ENCODE data around the gene KIF26B. TPM values are rescaled to one million over a fixed set of nuclear protein-coding genes. Genes with fewer than 3 reads are reported as not detected.

KIF26B gene
- polyA plus RNA-seq, 1 of the 3 experiments (the other 2 are of a cell fraction): 2.6 TPM

DNA sequence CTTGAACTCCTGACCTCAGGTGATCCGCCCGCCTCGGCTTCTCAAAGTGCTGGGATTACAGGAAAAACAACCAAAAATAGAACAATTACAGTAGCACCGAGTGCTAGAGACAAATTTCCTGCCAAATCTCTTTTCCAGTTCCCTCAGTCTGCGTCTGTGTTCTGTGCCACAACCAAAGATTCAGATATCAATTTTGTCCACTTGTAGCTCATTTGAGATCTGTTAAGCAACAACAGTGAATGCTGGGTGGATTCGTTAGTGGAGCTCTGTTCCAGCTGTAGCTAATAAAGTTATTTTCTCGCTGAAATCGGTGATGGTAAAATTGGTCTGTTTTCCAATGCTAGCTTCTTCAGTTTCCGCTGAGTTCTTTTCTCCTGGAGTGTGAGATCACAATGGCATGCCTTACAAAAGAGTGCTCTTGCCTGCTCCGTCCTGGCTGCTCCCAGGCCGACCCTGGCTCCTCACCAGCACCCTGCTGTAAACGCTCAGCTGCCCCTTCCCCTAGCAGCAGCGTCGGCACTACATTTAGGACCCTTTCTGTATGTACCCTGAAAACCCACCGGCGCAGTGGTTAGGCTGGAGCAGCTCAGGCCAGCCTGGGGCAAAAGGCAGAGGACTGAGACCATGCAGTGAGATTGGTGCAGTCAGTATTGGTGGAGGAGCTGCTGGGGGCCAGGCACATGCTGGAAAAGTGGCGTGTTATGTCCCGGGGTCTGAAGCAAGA, 395.4 kb downstream of the KIF26B start:
- no peak for TF ChIP-seq NFIC (IDR thresholded peaks at IDR 0.05; ENCODE audit: borderline replicate concordance)
- peaks cover 0 to 5% of the 10 kb centered on the region in 2 experiments for H3K36me3 ChIP-seq (replicated peaks in 1 of 2; ENCODE audit: control insufficient read depth in 1 of 2, insufficient read depth in 2 of 2, low read length in 1 of 2)
- ChIA-PET POLR2A (interaction anchor here (0.8 kb wide), 1 partner anchor 22 kb away, joined by 3 read pairs; no protein-coding TSS in a partner anchor), CTCF (interaction anchor here (1.3 to 1.4 kb wide), 2 partner anchors 54 to 149 kb away, joined by 3 to 4 read pairs; no protein-coding TSS in a partner anchor)
- no peak overlapping the region for H3K4me2 ChIP-seq
- H3K9me2 ChIP-seq: no peaks in the 10 kb centered on the region
- 75% methylated on average over 18 of the region's 18 CpGs for WGBS (ENCODE audit: low lambda C conversion rate)
- H3K79me2 ChIP-seq (ENCODE audit: insufficient read depth): no peaks in the 10 kb centered on the region
- H3F3A ChIP-seq (replicated peaks; ENCODE audit: insufficient read depth): no peaks in the 10 kb centered on the region
- H3K27ac ChIP-seq (ENCODE audit: low read depth in 2 of 2, low read length in 1 of 2): peak overlapping the region in 1 of 2 experiments; percentile 41; a peak in 1 of 4 replicates
- H3K4me1 ChIP-seq (ENCODE audit: control insufficient read depth in 1 of 2, insufficient read depth in 2 of 2, low read depth in 1 of 2, low read length in 1 of 2): peaks cover 0 to 8% of the 10 kb centered on the region in 2 experiments; a peak in 1 of 4 replicates
- no peaks in the 10 kb centered on the region for H4K20me1 ChIP-seq (ENCODE audit: insufficient read depth)
- no peak overlapping the region for H3K9ac ChIP-seq
- no peak overlapping the region for H2AFZ ChIP-seq (ENCODE audit: low read depth)
- DNase-seq: no peak
- H3K27me3 ChIP-seq (ENCODE audit: insufficient read depth): no peaks in the 10 kb centered on the region
- H3K9me3 ChIP-seq: no peaks in the 10 kb centered on the region
- no peak overlapping the region for H3K4me3 ChIP-seq (ENCODE audit: low read depth in 2 of 2, low read length in 1 of 2)

DNA sequence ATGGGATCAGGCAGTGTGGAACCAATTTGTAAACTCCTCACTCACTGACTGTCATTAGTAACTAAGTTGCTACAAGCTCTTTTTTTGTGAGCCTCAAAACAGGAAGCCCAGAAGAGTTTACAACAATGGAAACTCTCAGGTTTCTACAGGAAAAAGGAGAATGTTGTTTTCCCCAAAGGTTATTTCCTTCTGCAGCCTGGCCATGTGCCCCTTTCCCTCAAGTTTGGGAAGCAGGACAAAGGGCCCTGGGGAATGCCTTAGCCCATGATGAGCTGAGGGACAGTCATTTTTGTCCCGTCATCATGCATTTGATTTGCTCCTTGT, 395.9 kb downstream of the KIF26B start:
- Histone ChIP-seq H3F3A (replicated peaks; ENCODE audit: insufficient read depth) (no peaks in the 10 kb centered on the region), H3K36me3 (replicated peaks in 1 of 2; ENCODE audit: control insufficient read depth in 1 of 2, insufficient read depth in 2 of 2, low read length in 1 of 2) (peaks cover 0 to 5% of the 10 kb centered on the region in 2 experiments), H3K4me1 (ENCODE audit: control insufficient read depth in 1 of 2, insufficient read depth in 2 of 2, low read depth in 1 of 2, low read length in 1 of 2) (peaks cover 0 to 10% of the 10 kb centered on the region in 2 experiments; a peak in 1 of 4 replicates), H3K4me2 (no peak overlapping the region), H2AFZ (ENCODE audit: low read depth) (no peak overlapping the region), H3K9me2 (no peaks in the 10 kb centered on the region), H3K27me3 (ENCODE audit: insufficient read depth) (no peaks in the 10 kb centered on the region), H3K4me3 (ENCODE audit: low read depth in 2 of 2, low read length in 1 of 2) (no peak overlapping the region), H3K9me3 (no peaks in the 10 kb centered on the region), H3K79me2 (ENCODE audit: insufficient read depth) (no peaks in the 10 kb centered on the region), H3K27ac (ENCODE audit: low read depth in 2 of 2, low read length in 1 of 2) (peak overlapping the region in 1 of 2 experiments; percentile 41; a peak in 1 of 4 replicates), H4K20me1 (ENCODE audit: insufficient read depth) (no peaks in the 10 kb centered on the region), H3K9ac (no peak overlapping the region)
- DNase-seq: no peak
- POLR2A ChIA-PET: interaction anchor here (0.8 kb wide), 1 partner anchor 21 kb away, joined by 3 read pairs; no protein-coding TSS in a partner anchor
- CTCF ChIA-PET: interaction anchor here (1.3 kb wide), 1 partner anchor 53 kb away, joined by 4 read pairs; no protein-coding TSS in a partner anchor
- 89% methylated on average over 1 of the region's 1 CpG for WGBS (ENCODE audit: low lambda C conversion rate)
- TF ChIP-seq TCF12 (IDR thresholded peaks at IDR 0.05) (no peak), POLR2AphosphoS5 (IDR thresholded peaks at IDR 0.05; ENCODE audit: low read depth, low read length) (no peak), RFX5 (IDR thresholded peaks at IDR 0.05; ENCODE audit: low read length) (no peak), GABPA (IDR thresholded peaks at IDR 0.05; ENCODE audit: low read depth) (no peak), NFIC (IDR thresholded peaks at IDR 0.05; ENCODE audit: borderline replicate concordance) (no peak), TAF1 (IDR thresholded peaks at IDR 0.05; ENCODE audit: borderline replicate concordance, low read depth, low read length) (no peak), CHD2 (IDR thresholded peaks at IDR 0.05; ENCODE audit: low read length, partially characterized antibody) (no peak), JUND (IDR thresholded peaks at IDR 0.05) (no peak), MEF2A (IDR thresholded peaks at IDR 0.05; ENCODE audit: borderline replicate concordance, low read depth) (no peak), CTCF (IDR thresholded peaks at IDR 0.05) (no peak), ELF1 (IDR thresholded peaks at IDR 0.05) (no peak), MXI1 (IDR thresholded peaks at IDR 0.05; ENCODE audit: low read depth, low read length) (no peak), FOXM1 (IDR thresholded peaks at IDR 0.05; ENCODE audit: low read depth) (no peak), IRF3 (IDR thresholded peaks at IDR 0.05; ENCODE audit: low read depth, low read length) (no peak), NRF1 (IDR thresholded peaks at IDR 0.05; ENCODE audit: low read depth, low read length) (no peak), FOSL2 (IDR thresholded peaks at IDR 0.05; ENCODE audit: borderline replicate concordance, low read depth) (no peak), USF2 (IDR thresholded peaks at IDR 0.05; ENCODE audit: borderline replicate concordance, low read depth, low read length) (no peak)

Measured in SK-N-SH (cell line).